CD14-positive monocyte (primary cell): Measurements from ENCODE around the gene CEACAM6. TPM values are rescaled to one million over a fixed set of nuclear protein-coding genes. Genes with fewer than 3 reads are reported as not detected.

Experiments
- DNase-seq, 3 donors: peaks; one replicate each; pipeline ENCODE4 v3.0.0-alpha.2; 2011 to 2022
- H2AFZ ChIP-seq: 2 replicates; pipeline ENCODE4 v1.6.0; 2012; ENCODE audit warnings: mild to moderate bottlenecking, low read depth, low read length, inconsistent platforms; ENCODE audit not compliant: insufficient read depth, poor library complexity, severe bottlenecking
- H3K27ac ChIP-seq, 2 donors: 1 replicate in 1 of 2; 2 replicates in 1 of 2; pipeline ENCODE4 v1.5.1; 2012 to 2013; ENCODE audit warnings: low read length in 2 of 2, control low read depth in 1 of 2, inconsistent platforms in 1 of 2, low read depth in 1 of 2, mild to moderate bottlenecking in 1 of 2
- H3K27me3 ChIP-seq, 2 donors: one replicate each; pipeline versions ENCODE4 v1.6.0 to v1.6.1; 2011 to 2013; ENCODE audit warnings: low read length in 2 of 2; ENCODE audit not compliant: control insufficient read depth in 2 of 2, insufficient read depth in 2 of 2
- H3K36me3 ChIP-seq, 2 donors: replicated peaks in 1 of 2; 1 replicate in 1 of 2; 2 replicates in 1 of 2; pipeline versions ENCODE4 v1.5.1 to v1.6.1; 2012 to 2013; ENCODE audit warnings: low read length in 2 of 2, control low read depth in 1 of 2, inconsistent platforms in 1 of 2, mild to moderate bottlenecking in 1 of 2; ENCODE audit not compliant: insufficient read depth in 2 of 2, control insufficient read depth in 1 of 2
- H3K4me1 ChIP-seq, 2 donors: 1 replicate in 1 of 2; 2 replicates in 1 of 2; pipeline versions ENCODE4 v1.5.1 to v1.6.1; 2012 to 2013; ENCODE audit warnings: low read length in 2 of 2, control low read depth in 1 of 2, inconsistent platforms in 1 of 2, mild to moderate bottlenecking in 1 of 2, moderate library complexity in 1 of 2; ENCODE audit not compliant: insufficient read depth in 2 of 2, control insufficient read depth in 1 of 2
- H3K4me2 ChIP-seq: replicated peaks from 2 replicates; pipeline ENCODE3; 2012; ENCODE audit warnings: low read length, moderate library complexity, mild to moderate bottlenecking; ENCODE audit not compliant: poor library complexity, severe bottlenecking; ENCODE audit errors: extremely low read depth
- H3K4me3 ChIP-seq, 3 experiments: fragments of 200-600 bp in 1 of 3; sonication (generic) in 1 of 3; replicated peaks in 1 of 3; 1 replicate in 2 of 3; 2 replicates in 1 of 3; pipeline ENCODE4 v1.5.1; 2011 to 2013; ENCODE audit warnings: low read length in 3 of 3, mild to moderate bottlenecking in 3 of 3, control low read depth in 2 of 3, low read depth in 2 of 3, inconsistent platforms in 1 of 3, moderate library complexity in 1 of 3
- H3K79me2 ChIP-seq: 2 replicates; pipeline ENCODE4 v1.6.0; 2012; ENCODE audit warnings: mild to moderate bottlenecking, control low read depth, inconsistent platforms, low read length, moderate library complexity; ENCODE audit not compliant: insufficient read depth
- H3K9ac ChIP-seq: 2 replicates; pipeline ENCODE4 v1.6.0; 2017; ENCODE audit warnings: low read length, mild to moderate bottlenecking; ENCODE audit not compliant: insufficient read depth, poor library complexity, severe bottlenecking
- H3K9me3 ChIP-seq, 2 donors: replicated peaks in 1 of 2; 1 replicate in 1 of 2; 2 replicates in 1 of 2; pipeline versions ENCODE4 v1.5.1 to v1.6.1; 2012 to 2013; ENCODE audit warnings: low read length in 2 of 2, control low read depth in 1 of 2; ENCODE audit not compliant: control insufficient read depth in 1 of 2, insufficient read depth in 1 of 2
- H4K20me1 ChIP-seq: 2 replicates; pipeline ENCODE4 v1.6.0; 2012; ENCODE audit warnings: mild to moderate bottlenecking, low read length, control low read depth, moderate library complexity; ENCODE audit not compliant: insufficient read depth
- H3K27ac Mint-ChIP-seq, 7 donors: one replicate each; pipeline ENCODE4 v1.8.0; 2020; ENCODE audit warnings: mild to moderate bottlenecking in 7 of 7, mixed read lengths in 7 of 7, moderate library complexity in 6 of 7, inconsistent platforms in 2 of 7
- H3K27me3 Mint-ChIP-seq, 3 donors: one replicate each; pipeline ENCODE4 v1.8.0; 2021 to 2022; ENCODE audit warnings: low read depth in 3 of 3, mild to moderate bottlenecking in 3 of 3, mixed read lengths in 3 of 3, moderate library complexity in 3 of 3, inconsistent platforms in 1 of 3
- H3K36me3 Mint-ChIP-seq, 2 donors: one replicate each; pipeline ENCODE4 v1.8.0; 2020; ENCODE audit warnings: mixed read lengths in 2 of 2, inconsistent platforms in 1 of 2, mild to moderate bottlenecking in 1 of 2
- H3K4me1 Mint-ChIP-seq: one replicate; pipeline ENCODE4 v1.8.0; 2020; ENCODE audit warnings: mild to moderate bottlenecking, mixed read lengths
- H3K4me3 Mint-ChIP-seq, 2 donors: one replicate each; pipeline ENCODE4 v1.8.0; 2020; ENCODE audit warnings: mild to moderate bottlenecking in 2 of 2, mixed read lengths in 2 of 2, moderate library complexity in 1 of 2
- H3K9me3 Mint-ChIP-seq, 7 donors: one replicate each; pipeline ENCODE4 v1.8.0; 2020 to 2022; ENCODE audit warnings: mixed read lengths in 7 of 7, mild to moderate bottlenecking in 6 of 7, moderate library complexity in 6 of 7, inconsistent platforms in 2 of 7
- CTCF ChIP-seq: fragments of 200-600 bp; IDR thresholded peaks from one replicate; pipeline ENCODE4 v1.8.0; 2022; ENCODE audit warnings: antibody characterized with exemption, mild to moderate bottlenecking
- WGBS: methylation state at CpG from one replicate; pipeline ENCODE4 v1.1.5; 2013; ENCODE audit warnings: missing lambda C conversion rate; ENCODE audit not compliant: insufficient coverage; 5-methylcytosine and 5-hydroxymethylcytosine counted together
- intact Hi-C, 2 donors: fragments of 100-400 bp; cut with micrococcal nuclease; formaldehyde crosslinking; loops; one replicate each; pipeline versions ENCODE4 v1.15.0 to v1.15.1; 2023
- polyA minus RNA-seq: library from RNA; depleted of rRNA, polyadenylated mRNA; stranded (reverse); fragments of >200 nt; gene quantifications from 2 replicates; pipeline ENCODE4 v1.2.3, GENCODE V29; 2012
- polyA plus RNA-seq, 3 donors: library from polyadenylated mRNA; depleted of rRNA in 1 of 3; unstranded in 2 of 3; stranded (reverse) in 1 of 3; fragments of 300-500 nt in 2 of 3; fragments of >200 nt in 1 of 3; fragmentation: Illumina TruSeq in 2 of 3; gene quantifications; 1 replicate in 2 of 3; 2 replicates in 1 of 3; pipeline ENCODE4 v1.2.3, GENCODE V29; 2012 to 2021
- total RNA-seq, 12 experiments: library from RNA in 1 of 12; stranded (reverse) in 1 of 12; fragments of 120-200 nt in 1 of 12; gene quantifications; one replicate each; pipeline ENCODE4 v1.2.4 and lab custom pipeline; 2013 to 2026; ENCODE audit warnings: mixed read lengths in 6 of 12, inconsistent platforms in 1 of 12

CEACAM6 gene
- 0.04 TPM for total RNA-seq (2013)
- polyA plus RNA-seq, result under 1 TPM in 1 of 3 donors, not detected in 2; 0.07 TPM
- polyA minus RNA-seq, result not detected in 2 replicates
- 0 to 1.3 (median 0.06) reads per million in 11 experiments for total RNA-seq (lab: John Stamatoyannopoulos, UW)

- peaks cover 4 to 6% of the 10 kb centered on the region in 2 donors for H3K4me1 ChIP-seq
- H2AFZ ChIP-seq, result no peak within 1 kb of the TSS
- no peak within 1 kb of the TSS for H3K4me2 ChIP-seq
- no peak for TF ChIP-seq CTCF
- no peaks in the 10 kb centered on the region for H3K79me2 ChIP-seq
- H3K4me1 Mint-ChIP-seq, result peaks cover 24% of the 10 kb centered on the region
- peaks cover 0 to 7% (median 0%) of the 10 kb centered on the region in 3 donors for H3K27me3 Mint-ChIP-seq
- WGBS, result 100% methylated on average over 1 of the region's 3 CpGs
- H3K9ac ChIP-seq, result no peak within 1 kb of the TSS
- intact Hi-C loops, result loop anchor here in 1 of 2 donors (2.0 kb wide), 1 partner anchor 65 kb away; no protein-coding TSS in a partner anchor
- no peaks in the 10 kb centered on the region for H3K27me3 ChIP-seq
- peak within 1 kb of the TSS in 1 of 2 donors; percentile 37 for H3K4me3 Mint-ChIP-seq
- no peak within 1 kb of the TSS for H3K27ac ChIP-seq
- H3K27ac Mint-ChIP-seq, result peak within 1 kb of the TSS in 2 of 7 donors; percentile 1 to 68
- H3K4me3 ChIP-seq, result no peak within 1 kb of the TSS
- no peaks in the 10 kb centered on the region for H3K36me3 Mint-ChIP-seq
- peaks cover 0 to 2% (median 0%) of the 10 kb centered on the region in 7 donors for H3K9me3 Mint-ChIP-seq
- no peaks in the 10 kb centered on the region for H4K20me1 ChIP-seq
- H3K36me3 ChIP-seq, result no peaks in the 10 kb centered on the region
- no peaks in the 10 kb centered on the region for H3K9me3 ChIP-seq
- DNase-seq, result peak in 1 of 3 donors; percentile 17
These were observed at the start of gene CEACAM6 for GRCh38 chr19:41755328-41755913. Gene CEACAM6 (plus strand): TSS chr19:41755530. CDS start chr19:41755639, 109 bp downstream.

GRCh38 chr19:41706741-41707501, 48.4 kb upstream of the CEACAM6 start:
- intact Hi-C loops, result loop anchor here in 1 of 2 donors (5.0 kb wide), 1 partner anchor 40 kb away; no protein-coding TSS in a partner anchor
- H3K9me3 ChIP-seq, result no peaks in the 10 kb centered on the region
- H3K9ac ChIP-seq, result no peak overlapping the region
- H3K79me2 ChIP-seq, result no peaks in the 10 kb centered on the region
- H3K4me1 ChIP-seq, result peaks cover 0 to 3% of the 10 kb centered on the region in 2 donors
- WGBS, result 18% methylated on average over 26 of the region's 26 CpGs
- peak overlapping the region; percentile 72 for H2AFZ ChIP-seq
- peak; percentile 100 for TF ChIP-seq CTCF
- peaks cover 8 to 28% (median 22%) of the 10 kb centered on the region in 3 donors for H3K27me3 Mint-ChIP-seq
- H3K27ac Mint-ChIP-seq, result peak overlapping the region in 2 of 7 donors; percentile 45 to 77
- H3K27ac ChIP-seq, result no peak overlapping the region
- H3K27me3 ChIP-seq, result peaks cover 0 to 6% of the 10 kb centered on the region in 2 donors
- H3K36me3 Mint-ChIP-seq, result no peaks in the 10 kb centered on the region
- peaks cover 5% of the 10 kb centered on the region for H3K4me1 Mint-ChIP-seq
- DNase-seq, result peak; percentile 50 to 62 (median 56)
- H3K4me2 ChIP-seq, result peak overlapping the region; percentile 74
- peak overlapping the region in 2 of 3 experiments; percentile 26 to 65 for H3K4me3 ChIP-seq
- H3K4me3 Mint-ChIP-seq, result peak overlapping the region; percentile 79 to 89
- H4K20me1 ChIP-seq, result no peaks in the 10 kb centered on the region
- no peaks in the 10 kb centered on the region for H3K9me3 Mint-ChIP-seq
- H3K36me3 ChIP-seq, result no peaks in the 10 kb centered on the region
